IPS-20b (cell line): Measurements from ENCODE around the gene PCDH18.
"Not testable (repeated sequence)": the region's sequence is repeated elsewhere in the genome, so short reads cannot be mapped to it uniquely, and the experiment has no call there.

Experiments used
- H3K27ac ChIP-seq: one replicate; pipeline ENCODE4 v1.5.1; 2013; ENCODE audit warnings: low read length
- H3K27me3 ChIP-seq: 2 replicates; pipeline ENCODE4 v1.6.1; 2013; ENCODE audit warnings: mild to moderate bottlenecking, low read length, inconsistent platforms; ENCODE audit not compliant: insufficient read depth
- H3K36me3 ChIP-seq: 2 replicates; pipeline ENCODE4 v1.6.1; 2013; ENCODE audit warnings: low read depth, mild to moderate bottlenecking, inconsistent platforms, low read length, moderate library complexity; ENCODE audit not compliant: insufficient read depth
- H3K4me1 ChIP-seq: 2 replicates; pipeline ENCODE4 v1.6.1; 2013; ENCODE audit warnings: mild to moderate bottlenecking, control low read depth, inconsistent platforms, low read length, moderate library complexity; ENCODE audit not compliant: insufficient read depth
- H3K4me3 ChIP-seq: 2 replicates; pipeline ENCODE4 v1.5.1; 2013; ENCODE audit warnings: mild to moderate bottlenecking, low read length, inconsistent platforms
- H3K9ac ChIP-seq: 2 replicates; pipeline ENCODE4 v1.6.1; 2013; ENCODE audit warnings: low read depth, mild to moderate bottlenecking, inconsistent platforms, low read length, moderate library complexity
- H3K9me3 ChIP-seq: 2 replicates; pipeline ENCODE4 v1.6.1; 2013; ENCODE audit warnings: mild to moderate bottlenecking, low read depth, low read length, inconsistent platforms; ENCODE audit not compliant: insufficient read depth

The PCDH18 gene

GRCh38 chr4:137540356-137540755 is 8.1 kb upstream of the PCDH18 start:
- peaks cover 11% of the 10 kb centered on the region; the same call in 1 of the 2 replicates for H3K27me3 ChIP-seq
- H3K36me3 ChIP-seq, result no peaks in the 10 kb centered on the region
- no peak overlapping the region for H3K27ac ChIP-seq
- no peak overlapping the region for H3K4me3 ChIP-seq
- no peak overlapping the region for H3K9ac ChIP-seq
- peaks cover 52% of the 10 kb centered on the region for H3K4me1 ChIP-seq
- H3K9me3 ChIP-seq, result no peaks in the 10 kb centered on the region

DNA sequence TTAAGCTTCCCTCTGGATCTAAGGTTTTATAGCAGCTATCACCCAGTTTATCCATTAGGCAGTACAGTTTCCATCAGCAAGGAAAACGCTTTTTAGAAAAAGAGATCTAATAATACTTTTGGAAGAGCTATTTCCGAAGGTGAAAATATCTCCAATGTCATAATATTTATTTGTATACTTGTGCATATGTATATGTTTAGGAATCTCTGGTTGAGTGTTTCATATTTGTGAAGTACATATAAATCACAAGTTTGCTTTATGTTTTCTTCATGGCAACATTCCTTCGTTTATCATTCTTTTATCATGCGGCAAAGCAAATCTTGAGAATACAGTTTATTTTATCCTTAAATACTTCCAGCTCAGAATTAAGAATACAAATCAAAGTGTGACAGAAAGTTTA is 6.2 kb upstream of the PCDH18 start:
- H3K9ac ChIP-seq, result no peak overlapping the region
- no peak overlapping the region for H3K27ac ChIP-seq
- no peak overlapping the region for H3K4me3 ChIP-seq
- H3K36me3 ChIP-seq, result no peaks in the 10 kb centered on the region
- no peaks in the 10 kb centered on the region for H3K27me3 ChIP-seq
- H3K9me3 ChIP-seq, result no peaks in the 10 kb centered on the region
- H3K4me1 ChIP-seq, result peaks cover 52% of the 10 kb centered on the region

DNA sequence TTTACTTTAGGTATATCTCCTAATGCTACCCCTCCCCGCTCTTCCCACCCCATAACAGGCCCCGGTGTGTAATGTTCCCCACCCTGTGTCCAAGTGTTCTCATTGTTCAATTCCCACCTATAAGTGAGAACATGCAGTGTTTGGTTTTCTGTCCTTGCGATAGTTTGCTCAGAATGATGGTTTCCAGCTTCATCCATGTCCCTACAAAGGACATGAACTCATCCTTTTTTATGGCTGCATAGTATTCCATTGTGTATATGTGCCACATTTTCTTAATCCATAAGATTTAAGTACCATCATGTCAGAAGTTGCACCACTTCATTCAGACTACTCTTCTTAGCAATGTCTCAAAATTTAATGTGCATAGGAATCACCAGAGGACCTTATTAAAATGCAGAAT is 5.5 kb upstream of the PCDH18 start:
- not testable (repeated sequence) for H3K27me3 ChIP-seq, H3K4me3 ChIP-seq, H3K9me3 ChIP-seq, H3K36me3 ChIP-seq, H3K9ac ChIP-seq, H3K27ac ChIP-seq
- H3K4me1 ChIP-seq, result peaks cover 57% of the 10 kb centered on the region

GRCh38 chr4:137536789-137537561 is 4.7 kb upstream of the PCDH18 start:
- H3K27me3 ChIP-seq, result no peaks in the 10 kb centered on the region
- no peaks in the 10 kb centered on the region for H3K9me3 ChIP-seq
- H3K4me1 ChIP-seq, result peaks cover 51% of the 10 kb centered on the region
- H3K4me3 ChIP-seq, result no peak overlapping the region
- no peak overlapping the region for H3K27ac ChIP-seq
- H3K36me3 ChIP-seq, result no peaks in the 10 kb centered on the region
- H3K9ac ChIP-seq, result no peak overlapping the region

- H3K27ac ChIP-seq, result no peak overlapping the region
- no peak overlapping the region for H3K4me3 ChIP-seq
- H3K9ac ChIP-seq, result no peak overlapping the region
- no peaks in the 10 kb centered on the region for H3K27me3 ChIP-seq
- no peaks in the 10 kb centered on the region for H3K9me3 ChIP-seq
- H3K4me1 ChIP-seq, result peaks cover 40% of the 10 kb centered on the region
- no peaks in the 10 kb centered on the region for H3K36me3 ChIP-seq
Measured at GRCh38 chr4:137535718-137536117, 3.4 kb upstream of the PCDH18 start.

- Histone ChIP-seq H3K9ac (peak overlapping the region; percentile 84; the same call in 1 of the 2 replicates), H3K4me1 (peaks cover 47% of the 10 kb centered on the region), H3K27ac (no peak overlapping the region)
Measured at GRCh38 chr4:137534516-137534915, 2.2 kb upstream of the PCDH18 start.

GRCh38 chr4:137533855-137534254 is 1.6 kb upstream of the PCDH18 start:
- peak overlapping the region; percentile 90 for H3K4me3 ChIP-seq
- no peaks in the 10 kb centered on the region for H3K27me3 ChIP-seq
- no peak overlapping the region for H3K27ac ChIP-seq
- H3K9me3 ChIP-seq, result no peaks in the 10 kb centered on the region
- peaks cover 18% of the 10 kb centered on the region for H3K36me3 ChIP-seq
- peaks cover 47% of the 10 kb centered on the region for H3K4me1 ChIP-seq
- H3K9ac ChIP-seq, result peak overlapping the region; percentile 84; the same call in 1 of the 2 replicates

More at GRCh38 chr4:137534516-137534915, 2.2 kb upstream of the PCDH18 start:
- H3K27me3 ChIP-seq, result no peaks in the 10 kb centered on the region
- peaks cover 11% of the 10 kb centered on the region for H3K36me3 ChIP-seq
- H3K9me3 ChIP-seq, result no peaks in the 10 kb centered on the region
- no peak overlapping the region for H3K4me3 ChIP-seq

DNA sequence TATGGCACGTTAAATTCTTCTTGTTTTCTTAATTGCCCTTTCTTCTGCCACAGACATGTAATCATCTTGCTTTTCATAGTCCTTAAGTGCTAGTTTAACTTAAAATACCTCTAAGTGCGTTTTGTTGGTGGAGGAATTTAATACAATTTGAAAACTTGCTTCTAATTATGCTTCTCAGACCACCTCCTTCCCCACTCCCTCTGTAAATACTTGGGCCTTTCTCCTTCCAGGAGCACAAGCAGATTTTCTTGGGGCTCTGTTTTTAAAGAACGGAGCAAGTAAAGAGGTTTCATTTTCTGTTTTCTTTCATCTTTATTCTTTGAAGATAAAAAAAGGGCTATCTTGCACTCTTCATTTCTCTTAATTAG is 559 bp upstream of the PCDH18 start:
- Histone ChIP-seq H3K27ac (peak overlapping the region; percentile 54), H3K9ac (peak overlapping the region; percentile 84), H3K4me1 (peaks cover 47% of the 10 kb centered on the region)

DNA sequence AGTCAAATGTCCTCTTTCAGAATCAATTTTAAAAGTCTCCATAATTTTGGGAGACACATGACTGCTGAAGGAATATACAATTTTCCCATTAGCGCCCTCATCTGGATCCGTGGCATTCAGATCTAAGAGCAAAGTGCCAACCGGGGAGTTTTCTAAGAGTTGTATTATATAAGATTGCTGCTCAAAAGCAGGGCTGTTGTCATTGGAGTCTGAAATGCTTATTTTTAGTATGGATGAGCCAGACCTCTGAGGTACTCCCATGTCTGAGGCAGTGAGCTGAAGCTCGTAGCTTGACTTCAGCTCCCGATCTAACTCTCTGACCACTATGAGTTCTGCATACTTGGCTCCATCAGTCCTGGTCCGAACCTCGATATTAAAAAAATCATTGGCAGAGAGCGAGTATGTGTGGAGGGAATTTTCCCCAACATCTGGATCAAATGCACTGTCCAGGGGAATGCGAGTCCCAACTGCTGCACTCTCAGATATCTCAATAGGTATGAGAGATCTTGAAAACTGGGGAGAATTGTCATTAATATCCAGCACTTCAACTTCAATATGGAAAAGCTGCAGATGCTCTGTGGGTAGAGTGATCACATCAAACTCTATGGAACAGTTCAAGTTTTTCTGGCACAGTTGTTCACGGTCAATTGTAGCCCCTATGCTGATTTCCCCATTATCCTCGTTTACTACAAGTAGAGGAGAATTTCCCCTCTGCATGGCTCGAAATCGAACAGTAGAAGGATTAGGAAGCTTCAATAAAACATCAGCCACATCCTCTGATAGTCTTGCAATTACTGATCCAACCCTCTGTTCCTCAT is 917 bp downstream of the PCDH18 start:
- peak overlapping the region; percentile 84 for H3K9ac ChIP-seq
- peaks cover 43% of the 10 kb centered on the region for H3K36me3 ChIP-seq
- peak overlapping the region; percentile 90 for H3K4me3 ChIP-seq
- peak overlapping the region; percentile 11 for H3K27ac ChIP-seq
- H3K4me1 ChIP-seq, result peaks cover 44% of the 10 kb centered on the region
- no peaks in the 10 kb centered on the region for H3K27me3 ChIP-seq
- H3K9me3 ChIP-seq, result no peaks in the 10 kb centered on the region

More for the DNA sequence above, 559 bp upstream of the PCDH18 start:
- Histone ChIP-seq H3K9me3 (no peaks in the 10 kb centered on the region), H3K36me3 (peaks cover 28% of the 10 kb centered on the region), H3K4me3 (peak overlapping the region; percentile 90), H3K27me3 (no peaks in the 10 kb centered on the region)

DNA sequence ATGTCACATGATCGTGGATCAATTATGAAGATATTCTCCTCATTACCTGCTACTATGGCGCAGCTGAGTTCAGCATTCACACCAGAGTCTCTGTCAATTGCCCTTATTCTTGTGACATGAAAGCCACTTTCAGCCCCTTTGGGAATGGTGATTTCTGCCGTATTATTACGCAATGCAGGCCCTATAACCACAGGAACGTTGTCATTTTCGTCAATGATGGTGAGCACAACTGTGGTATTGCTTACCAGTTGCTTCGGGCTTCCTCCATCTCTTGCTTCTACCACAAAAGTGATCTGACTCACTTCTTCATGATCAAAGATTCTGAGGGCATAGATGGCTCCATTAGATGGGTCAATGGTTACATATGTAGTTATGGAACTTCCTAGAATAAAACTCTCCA is 2.1 kb downstream of the PCDH18 start:
- Histone ChIP-seq H3K27me3 (no peaks in the 10 kb centered on the region), H3K4me3 (peak overlapping the region; percentile 90), H3K36me3 (peaks cover 55% of the 10 kb centered on the region), H3K9me3 (no peaks in the 10 kb centered on the region), H3K4me1 (peaks cover 36% of the 10 kb centered on the region), H3K27ac (no peak overlapping the region), H3K9ac (no peak overlapping the region)

DNA sequence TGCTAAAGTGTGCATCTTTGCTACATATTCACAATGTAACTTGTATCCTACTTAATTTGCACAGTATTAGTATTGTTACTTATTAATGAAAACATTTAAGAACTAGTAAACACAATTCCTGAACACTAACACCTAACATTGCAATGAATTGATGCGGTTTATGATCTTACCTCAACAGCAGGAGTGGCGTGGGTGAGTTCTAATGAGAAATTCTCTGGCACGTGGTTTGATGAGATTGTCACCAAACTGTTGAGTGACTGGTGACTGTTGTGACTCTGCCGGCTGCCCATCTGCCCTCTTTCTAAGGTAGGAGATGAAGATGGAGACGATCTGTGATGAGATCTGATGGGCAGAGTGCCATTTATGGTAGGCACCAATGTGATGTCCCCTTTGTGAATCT is 2.9 kb downstream of the PCDH18 start:
- Histone ChIP-seq H3K4me1 (peaks cover 30% of the 10 kb centered on the region), H3K9me3 (no peaks in the 10 kb centered on the region), H3K36me3 (peaks cover 62% of the 10 kb centered on the region), H3K27me3 (no peaks in the 10 kb centered on the region), H3K9ac (peak overlapping the region; percentile 36; the same call in 1 of the 2 replicates), H3K4me3 (peak overlapping the region; percentile 90), H3K27ac (no peak overlapping the region)

DNA sequence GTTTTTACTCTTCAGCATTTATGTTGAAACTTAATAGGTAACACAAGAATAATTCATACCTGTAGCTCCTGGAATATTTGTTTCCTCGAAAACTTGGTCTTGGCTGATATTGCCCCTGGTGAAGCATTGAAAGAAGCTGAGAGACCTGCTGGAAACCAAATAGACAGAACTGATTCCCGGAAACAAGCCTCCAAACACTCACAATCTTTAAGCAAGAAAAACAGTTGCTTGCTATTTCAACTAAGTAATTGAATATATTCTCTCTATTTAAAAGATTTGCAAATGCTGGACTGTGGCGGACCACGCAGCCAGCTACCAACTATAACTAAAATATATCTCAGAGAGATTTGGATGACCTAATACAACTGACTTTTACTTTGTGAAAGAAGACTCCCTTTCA is 3.6 kb downstream of the PCDH18 start:
- no peaks in the 10 kb centered on the region for H3K27me3 ChIP-seq
- no peaks in the 10 kb centered on the region for H3K9me3 ChIP-seq
- no peak overlapping the region for H3K27ac ChIP-seq
- H3K4me1 ChIP-seq, result peaks cover 22% of the 10 kb centered on the region
- H3K4me3 ChIP-seq, result peak overlapping the region; percentile 90
- peaks cover 70% of the 10 kb centered on the region for H3K36me3 ChIP-seq
- H3K9ac ChIP-seq, result peak overlapping the region; percentile 36; the same call in 1 of the 2 replicates
